ENCODE data around the gene SELENOF. TPM values are rescaled to one million over a fixed set of nuclear protein-coding genes. Genes with fewer than 3 reads are reported as not detected.

SELENOF gene
- total RNA-seq, 2 donors from 2014 or later, result 73.1 to 80.7 TPM

DNA sequence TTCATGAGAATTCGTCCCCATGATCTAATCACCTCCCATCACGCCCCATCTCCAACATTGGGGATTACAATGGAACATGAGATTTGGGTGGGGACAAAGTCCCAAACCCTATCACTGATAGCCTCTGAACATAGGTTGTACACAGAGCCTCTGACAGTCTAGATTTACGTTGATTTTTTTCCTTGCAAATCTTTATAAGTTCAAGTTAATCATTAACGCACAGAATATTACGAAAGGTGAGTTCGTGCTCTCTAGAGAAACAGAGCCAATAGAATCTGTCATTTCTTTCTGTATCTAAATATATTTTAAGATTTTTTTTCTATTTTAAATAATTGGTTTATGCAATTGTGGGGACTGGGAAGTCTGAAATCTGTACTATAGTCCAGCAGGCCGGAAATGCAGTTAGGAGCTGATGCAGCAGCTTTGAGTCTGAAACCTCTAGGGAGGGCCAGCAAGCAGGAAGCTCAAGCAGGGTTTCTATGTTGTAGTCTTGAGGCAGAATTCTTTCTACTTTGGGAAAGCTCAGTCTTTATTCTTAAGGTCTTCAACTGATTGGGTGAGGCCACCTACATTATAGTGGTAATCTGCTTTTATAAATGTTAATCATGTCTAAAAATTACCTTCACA lies 61.0 kb downstream of the SELENOF start:
- H3K27ac ChIP-seq, result no peak overlapping the region
- no peaks in the 10 kb centered on the region for H3K4me1 ChIP-seq

DNA sequence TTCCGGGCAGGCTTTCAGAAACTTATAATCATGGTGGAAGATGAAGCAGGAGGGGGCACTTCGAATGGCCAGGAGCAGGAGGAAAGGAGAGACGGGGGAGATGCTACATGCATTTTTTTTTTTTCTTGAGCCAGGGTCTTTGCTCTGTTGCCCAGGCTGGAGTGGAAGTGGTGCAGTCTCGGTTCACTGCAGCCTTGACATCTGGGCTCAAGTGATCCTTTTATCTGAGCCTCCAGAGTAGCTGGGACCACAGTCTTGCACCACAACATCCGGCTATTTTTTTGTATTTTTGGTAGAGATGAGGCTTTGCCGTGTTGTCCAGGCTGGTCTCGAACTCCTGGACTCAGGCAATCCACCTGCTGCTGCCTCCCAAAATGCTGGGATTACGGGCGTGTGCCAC lies 61.6 kb downstream of the SELENOF start:
- Histone ChIP-seq H3K36me3 (no peaks in the 10 kb centered on the region), H3K9me3 (no peaks in the 10 kb centered on the region), H3K4me3 (no peak overlapping the region), H3K27me3 (no peaks in the 10 kb centered on the region), H3K27ac (no peak overlapping the region), H3K4me1 (no peaks in the 10 kb centered on the region)
- DNase-seq (ENCODE audit: low spot score), result no peak
- TF ChIP-seq, protein P1, sequence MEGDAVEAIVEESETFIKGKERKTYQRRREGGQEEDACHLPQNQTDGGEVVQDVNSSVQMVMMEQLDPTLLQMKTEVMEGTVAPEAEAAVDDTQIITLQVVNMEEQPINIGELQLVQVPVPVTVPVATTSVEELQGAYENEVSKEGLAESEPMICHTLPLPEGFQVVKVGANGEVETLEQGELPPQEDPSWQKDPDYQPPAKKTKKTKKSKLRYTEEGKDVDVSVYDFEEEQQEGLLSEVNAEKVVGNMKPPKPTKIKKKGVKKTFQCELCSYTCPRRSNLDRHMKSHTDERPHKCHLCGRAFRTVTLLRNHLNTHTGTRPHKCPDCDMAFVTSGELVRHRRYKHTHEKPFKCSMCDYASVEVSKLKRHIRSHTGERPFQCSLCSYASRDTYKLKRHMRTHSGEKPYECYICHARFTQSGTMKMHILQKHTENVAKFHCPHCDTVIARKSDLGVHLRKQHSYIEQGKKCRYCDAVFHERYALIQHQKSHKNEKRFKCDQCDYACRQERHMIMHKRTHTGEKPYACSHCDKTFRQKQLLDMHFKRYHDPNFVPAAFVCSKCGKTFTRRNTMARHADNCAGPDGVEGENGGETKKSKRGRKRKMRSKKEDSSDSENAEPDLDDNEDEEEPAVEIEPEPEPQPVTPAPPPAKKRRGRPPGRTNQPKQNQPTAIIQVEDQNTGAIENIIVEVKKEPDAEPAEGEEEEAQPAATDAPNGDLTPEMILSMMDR (IDR thresholded peaks at IDR 0.05), result no peak

More for the DNA sequence above, 61.0 kb downstream of the SELENOF start:
- Histone ChIP-seq H3K27me3 (no peaks in the 10 kb centered on the region), H3K36me3 (no peaks in the 10 kb centered on the region), H3K4me3 (no peak overlapping the region), H3K9me3 (no peaks in the 10 kb centered on the region)
- TF ChIP-seq, protein P1 (IDR thresholded peaks at IDR 0.05), result no peak
- no peak for DNase-seq (ENCODE audit: low spot score)

DNA sequence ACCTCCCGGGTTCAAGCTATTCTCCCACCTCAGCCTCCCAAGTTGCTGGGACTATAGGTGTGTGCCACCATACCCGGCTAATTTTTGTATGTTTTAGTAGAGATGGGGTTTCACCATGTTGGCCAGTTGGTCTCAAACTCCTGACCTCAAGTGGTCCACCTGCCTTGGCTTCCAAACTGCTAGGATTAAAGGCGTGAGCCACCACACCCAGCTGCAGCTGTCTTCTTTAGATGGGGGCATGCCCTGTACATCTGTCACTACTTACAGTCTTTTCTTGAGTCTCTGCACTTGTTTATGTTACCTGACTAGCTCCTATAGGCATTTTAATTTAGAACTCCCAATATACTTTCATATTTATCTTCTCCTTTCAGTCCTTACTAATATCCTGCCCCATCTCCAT lies 64.2 kb downstream of the SELENOF start:
- H3K4me3 ChIP-seq, result no peak overlapping the region

DNA sequence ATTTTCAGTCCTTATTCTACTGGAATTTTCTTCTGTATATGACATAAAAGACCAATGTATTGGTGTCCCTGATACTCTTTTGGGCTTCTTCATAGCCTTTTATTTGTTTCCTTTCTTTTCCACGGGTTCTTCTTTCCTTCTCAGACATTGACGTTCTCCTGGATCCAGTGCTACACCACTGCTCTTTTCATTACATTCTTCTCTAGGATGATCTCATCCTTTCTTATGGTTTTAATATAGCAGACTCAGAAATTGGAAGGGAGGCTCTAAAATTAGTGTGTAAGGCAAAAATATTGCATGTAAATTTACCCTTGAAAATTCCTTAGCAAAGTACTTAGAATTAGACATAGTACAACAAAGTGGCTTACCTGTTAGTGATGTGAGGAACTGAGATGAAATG lies 65.3 kb downstream of the SELENOF start:
- TF ChIP-seq, protein P1 (IDR thresholded peaks at IDR 0.05), result no peak
- Histone ChIP-seq H3K9me3 (no peaks in the 10 kb centered on the region), H3K4me3 (no peak overlapping the region), H3K4me1 (no peaks in the 10 kb centered on the region), H3K36me3 (no peaks in the 10 kb centered on the region), H3K27ac (no peak overlapping the region), H3K27me3 (no peaks in the 10 kb centered on the region)
- no peak for DNase-seq (ENCODE audit: low spot score)

More for the DNA sequence above, 64.2 kb downstream of the SELENOF start:
- Histone ChIP-seq H3K27ac (no peak overlapping the region), H3K9me3 (no peaks in the 10 kb centered on the region), H3K4me1 (no peaks in the 10 kb centered on the region), H3K27me3 (no peaks in the 10 kb centered on the region), H3K36me3 (no peaks in the 10 kb centered on the region)
- no peak for DNase-seq (ENCODE audit: low spot score)
- TF ChIP-seq, protein P1 (IDR thresholded peaks at IDR 0.05), result no peak

DNA sequence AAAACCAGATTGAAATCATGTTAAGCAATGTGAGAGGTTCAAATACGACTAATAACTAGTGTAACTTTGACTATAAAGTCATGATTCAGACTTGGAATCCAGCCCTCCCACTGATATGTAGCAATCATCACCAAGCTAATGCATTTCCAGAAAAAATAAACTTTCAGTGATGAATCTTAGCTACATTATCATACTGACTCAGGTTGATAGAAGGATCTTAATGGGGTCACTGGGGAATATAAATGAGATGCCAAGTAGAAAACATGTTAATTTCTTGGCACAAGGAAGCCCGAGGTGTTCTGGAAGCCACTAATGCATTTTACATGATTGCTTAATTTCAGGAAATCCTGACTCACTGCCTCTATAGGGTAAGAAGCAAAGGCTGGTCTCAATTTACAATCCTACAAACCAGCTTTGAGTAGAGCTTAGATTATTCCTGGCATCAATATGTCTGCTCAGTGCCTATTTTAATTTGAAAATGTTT lies 67.7 kb downstream of the SELENOF start:
- H3K27ac ChIP-seq, result no peak overlapping the region
- no peaks in the 10 kb centered on the region for H3K27me3 ChIP-seq
- TF ChIP-seq, protein P1 (IDR thresholded peaks at IDR 0.05), result no peak
- no peaks in the 10 kb centered on the region for H3K4me1 ChIP-seq
- no peak for DNase-seq (ENCODE audit: low spot score)
- H3K9me3 ChIP-seq, result no peaks in the 10 kb centered on the region
- H3K4me3 ChIP-seq, result no peak overlapping the region
- no peaks in the 10 kb centered on the region for H3K36me3 ChIP-seq

DNA sequence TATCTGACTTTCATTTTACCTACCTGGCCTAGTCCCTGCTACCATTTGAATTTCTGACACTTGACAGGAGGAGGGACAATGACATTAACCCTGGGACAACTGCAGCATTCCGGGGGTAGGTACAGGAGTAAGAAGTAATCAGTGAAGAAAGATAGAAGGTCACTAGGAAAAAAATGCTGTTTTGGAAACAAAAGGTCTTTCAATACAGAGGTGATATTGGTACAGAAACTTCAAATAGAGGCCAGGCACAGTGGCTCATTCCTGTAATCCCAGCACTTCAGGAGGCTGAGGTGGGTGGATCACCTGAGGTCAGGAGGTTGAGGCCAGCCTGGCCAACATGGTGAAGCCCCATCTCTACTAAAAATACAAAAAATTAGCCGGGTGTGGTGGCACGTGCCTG lies 68.4 kb downstream of the SELENOF start:
- Histone ChIP-seq H3K4me1 (no peaks in the 10 kb centered on the region), H3K4me3 (no peak overlapping the region), H3K36me3 (no peaks in the 10 kb centered on the region), H3K9me3 (no peaks in the 10 kb centered on the region), H3K27ac (no peak overlapping the region), H3K27me3 (no peaks in the 10 kb centered on the region)
- DNase-seq (ENCODE audit: low spot score), result no peak
- TF ChIP-seq, protein P1 (IDR thresholded peaks at IDR 0.05), result no peak

Measured in right atrium auricular region (tissue), 2 donors.